Measurements from ENCODE around the gene DDX41.

DDX41 gene

DNA sequence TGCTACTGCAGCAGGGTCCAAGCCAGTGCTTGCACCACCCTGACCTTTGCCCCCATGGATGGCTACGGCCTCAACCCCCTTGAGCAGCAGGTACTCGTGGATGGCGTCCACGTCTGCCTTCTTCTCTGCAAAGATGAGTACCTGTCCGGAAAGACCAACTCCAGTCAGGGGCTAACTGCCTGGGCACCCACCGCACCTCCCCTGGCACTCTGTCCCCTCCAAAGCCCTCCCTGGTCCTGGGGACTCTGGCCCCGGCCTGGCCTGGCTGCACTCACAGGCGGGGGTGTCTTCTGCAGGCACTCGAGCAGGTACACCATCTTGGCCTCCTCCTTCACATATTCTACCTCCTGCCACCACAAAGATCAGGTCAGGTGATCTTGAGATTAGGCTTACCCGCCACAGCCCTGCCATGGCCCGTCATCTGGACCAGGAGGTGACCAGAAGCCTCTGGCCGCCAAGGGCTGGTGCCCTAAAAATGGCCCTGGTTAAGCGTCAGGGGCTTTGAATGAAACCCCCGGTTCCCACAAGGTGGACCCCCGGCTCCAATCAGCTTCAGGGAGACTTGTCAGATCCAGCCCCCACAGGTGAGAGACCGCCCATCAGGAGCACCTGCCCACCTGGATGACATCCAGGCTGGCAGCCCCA lies 3.9 kb downstream of the DDX41 start:
- DNase-seq, result no peak

DNA sequence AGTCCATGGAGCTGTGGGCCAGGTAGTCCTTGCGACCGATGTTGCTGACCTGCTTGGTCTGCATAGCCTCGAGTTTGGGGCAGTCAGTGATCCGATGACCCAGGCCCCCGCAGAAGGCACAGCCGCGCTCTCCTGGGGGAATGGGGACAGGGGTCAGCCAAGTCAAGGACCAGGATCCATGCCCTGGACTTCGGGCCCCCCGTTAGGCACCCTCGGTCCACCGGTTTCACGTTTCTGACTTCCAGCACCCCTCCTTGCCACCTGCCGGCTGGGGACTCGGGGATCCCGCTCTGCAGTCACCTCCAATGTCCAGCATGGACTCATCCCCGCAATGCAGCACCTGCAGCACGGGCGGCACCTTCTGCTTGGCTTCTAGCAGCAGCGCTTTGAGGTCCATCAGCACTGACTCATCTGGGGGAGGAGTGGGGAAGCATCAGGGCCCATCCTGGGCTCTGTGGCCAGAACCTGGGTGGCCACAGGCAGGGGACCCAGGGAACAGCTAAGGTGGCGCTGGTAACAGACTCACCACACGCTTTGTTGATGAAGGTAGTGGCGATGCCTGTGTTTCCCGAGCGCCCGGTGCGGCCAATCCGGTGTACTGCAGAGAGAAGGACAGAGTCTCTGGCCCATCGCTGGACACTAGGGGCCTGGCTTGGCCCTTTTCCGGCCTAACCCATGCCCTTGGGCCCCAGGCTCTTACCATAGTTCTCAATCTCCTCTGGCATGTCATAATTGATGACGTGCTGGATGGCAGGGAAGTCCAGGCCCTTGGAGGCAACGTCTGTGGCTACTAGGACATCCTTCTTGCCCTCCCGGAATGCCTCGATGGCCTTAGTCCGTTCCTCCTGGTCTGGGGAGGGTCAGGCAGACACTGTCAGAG lies 4.7 kb downstream of the DDX41 start:
- DNase-seq, result no peak

DNA sequence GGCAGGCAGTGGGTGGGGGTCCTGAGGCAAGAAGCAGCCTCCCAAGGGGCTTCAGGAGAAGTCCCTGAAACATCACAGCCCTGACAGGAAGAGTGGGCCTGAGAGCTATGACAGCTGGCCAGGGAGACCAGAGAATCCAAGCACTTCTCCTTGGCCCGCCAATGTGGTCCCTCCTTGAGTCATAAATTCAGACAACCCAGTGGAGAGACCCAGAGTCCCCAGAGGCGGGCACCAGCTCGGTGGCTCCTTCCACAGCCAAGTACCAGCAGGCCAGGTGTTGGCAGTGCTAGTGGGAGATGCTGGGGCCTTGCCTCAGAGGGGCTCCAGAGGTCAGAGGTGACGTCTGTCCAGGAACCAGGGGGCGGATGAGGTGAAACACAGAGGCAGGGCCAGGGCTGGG lies 5.6 kb downstream of the DDX41 start:
- DNase-seq, result peak; percentile 23

DNA sequence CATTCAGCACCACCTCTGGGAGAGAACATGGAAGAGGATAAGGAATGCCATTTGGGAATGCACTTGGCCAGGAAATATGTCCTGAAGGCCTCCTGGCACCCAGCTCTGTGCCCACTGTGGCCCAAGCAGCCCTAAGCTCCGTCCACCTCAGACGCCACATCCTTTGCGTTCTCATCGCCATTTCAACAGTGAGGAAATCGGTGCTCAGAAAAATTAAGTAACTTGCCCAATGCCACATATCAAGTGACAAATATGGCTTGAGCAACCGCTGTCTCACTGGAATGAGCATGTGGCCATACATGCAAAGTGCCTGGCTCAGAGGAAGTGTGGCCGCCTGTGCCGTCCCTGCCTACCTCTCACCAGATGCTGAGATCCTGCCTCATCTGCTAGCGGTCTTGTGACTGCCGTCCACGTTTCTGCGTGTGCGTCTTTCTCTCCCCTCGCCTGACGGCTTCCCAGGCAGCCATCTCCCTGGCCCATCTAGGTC lies 6.2 kb downstream of the DDX41 start:
- DNase-seq, result peak; percentile 94

DNA sequence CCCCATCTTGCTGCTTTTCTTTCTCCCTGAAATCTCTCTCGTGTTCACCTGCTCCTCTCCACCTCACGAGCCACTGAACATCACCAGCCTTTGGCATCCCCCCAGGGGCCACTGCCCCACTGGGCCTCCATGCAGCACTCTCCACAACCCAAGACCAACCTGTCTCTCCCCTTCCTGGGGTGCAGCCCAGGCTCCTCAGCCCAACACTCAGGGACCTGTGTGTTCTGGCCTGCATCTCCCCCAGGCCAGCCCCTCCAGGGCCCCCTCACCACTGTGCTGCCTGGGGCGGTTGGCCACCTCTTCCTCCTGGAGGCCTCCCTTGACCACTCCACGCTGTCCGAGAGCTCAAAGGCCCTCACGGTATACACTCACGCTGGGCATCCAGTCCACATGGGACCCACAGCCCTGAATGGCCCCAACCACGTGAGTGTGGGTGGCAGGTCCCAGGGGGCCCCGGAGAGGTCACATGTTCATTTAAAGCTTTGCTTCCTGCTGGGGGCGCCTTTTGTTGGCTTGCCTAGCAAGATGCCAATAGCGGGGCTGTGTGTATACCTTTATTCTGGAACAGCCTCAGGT lies 6.7 kb downstream of the DDX41 start:
- DNase-seq, result peak; percentile 21

DNA sequence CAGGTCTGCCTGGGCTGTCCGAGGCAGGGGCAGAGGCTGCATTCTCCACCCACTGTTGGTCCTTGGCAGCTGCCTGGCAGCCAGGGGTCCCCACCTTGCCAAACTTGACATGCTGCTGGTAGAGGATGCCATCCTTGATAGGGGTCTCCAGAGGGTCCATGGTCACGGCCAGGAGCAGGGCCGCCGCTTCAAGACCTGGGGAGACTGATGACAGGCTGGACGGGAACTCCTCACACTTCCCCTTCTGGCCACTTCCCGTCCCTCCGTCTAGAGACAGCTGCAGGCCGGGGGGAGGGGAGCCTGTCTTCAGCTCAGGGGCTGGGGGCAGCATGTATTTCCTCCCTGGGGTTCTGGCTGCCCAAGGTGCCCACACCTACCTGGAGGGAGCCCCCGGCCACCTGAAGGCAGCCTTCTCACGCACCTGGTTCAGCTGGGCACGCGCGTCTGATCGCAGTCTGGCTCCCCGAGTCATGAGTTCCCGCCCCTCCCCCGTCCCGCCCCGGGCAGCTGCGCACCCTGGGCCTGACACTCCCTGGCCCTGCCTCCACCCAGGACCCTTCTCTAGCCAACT lies 7.3 kb downstream of the DDX41 start, which contains the start of gene DOK3:
Gene DOK3, minus strand, starts transcription at position 446 of the 571 bp plus-strand sequence. Its CDS starts 286 bp downstream, at position 160.
- peak; percentile 76 for DNase-seq

DNA sequence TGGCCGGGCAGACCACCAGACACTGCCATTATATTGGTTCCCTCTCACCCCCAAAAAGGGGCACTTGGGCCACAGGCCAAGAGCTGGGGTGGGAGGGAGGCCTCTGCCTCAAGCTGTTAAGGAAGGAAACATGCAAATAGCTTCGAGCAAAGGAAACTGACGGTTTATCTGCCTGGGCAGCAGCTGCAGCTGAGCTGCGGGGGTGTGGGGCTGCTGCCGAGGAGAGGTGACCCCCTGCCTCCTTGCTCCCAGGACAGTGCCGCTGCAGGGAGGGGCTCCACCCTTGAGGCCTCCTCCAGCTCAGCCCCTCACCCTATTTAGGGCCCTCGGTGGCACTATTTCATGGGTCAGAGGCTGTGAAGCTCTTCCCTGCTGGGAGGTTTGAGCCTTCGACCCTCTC lies 7.9 kb downstream of the DDX41 start:
- DNase-seq, result peak; percentile 44

DNA sequence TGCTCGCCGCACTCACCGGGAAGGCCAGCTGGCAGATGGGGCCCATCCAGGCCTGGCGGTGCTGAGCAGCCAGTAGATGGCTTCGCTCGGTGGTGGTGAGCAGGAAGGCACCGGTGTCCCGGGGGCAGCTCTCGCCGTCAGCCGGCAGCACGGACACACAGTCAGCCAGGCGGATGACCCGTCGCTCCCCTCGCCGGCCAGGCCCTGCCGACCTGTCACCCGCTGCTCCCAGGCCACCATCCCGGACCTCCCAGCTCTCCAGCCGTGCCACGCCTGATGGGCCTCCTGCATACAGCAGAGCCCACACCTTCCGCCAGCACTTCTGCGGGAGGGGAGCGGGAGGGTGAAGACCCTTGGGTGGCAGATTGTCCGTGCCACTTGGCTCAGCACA lies 8.5 kb downstream of the DDX41 start:
- peak; percentile 30 for DNase-seq

DNA sequence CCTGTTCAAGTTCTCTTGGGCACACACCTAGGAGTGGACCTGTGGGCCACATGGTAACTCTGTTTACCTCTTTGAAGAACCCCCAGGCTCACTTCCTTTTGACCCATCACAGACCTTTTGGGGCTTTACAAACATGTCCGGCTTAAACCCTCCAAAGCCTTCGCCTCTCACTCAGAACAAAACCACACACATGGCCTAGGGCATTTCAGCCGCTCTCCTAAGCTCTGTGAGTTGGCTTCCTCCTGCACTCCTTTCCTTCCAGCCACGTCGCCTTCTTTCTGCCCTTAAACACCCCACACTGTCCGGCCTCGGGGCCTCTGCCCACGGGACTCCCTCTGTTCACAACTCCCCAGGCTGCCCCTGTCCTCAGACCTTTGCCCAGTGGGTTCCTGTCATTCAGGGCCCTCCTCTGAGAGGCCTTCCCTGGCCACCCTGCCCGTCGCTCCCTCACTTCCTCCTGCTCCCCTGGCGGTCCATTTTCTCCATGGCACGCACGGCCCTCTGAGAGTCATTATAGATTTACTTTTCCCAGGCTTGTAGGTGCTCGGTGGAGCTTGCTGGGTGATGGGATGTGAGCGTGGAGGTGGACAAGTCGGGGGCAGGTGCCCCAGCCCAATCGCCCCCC lies 9.1 kb downstream of the DDX41 start:
- peak; percentile 61 for DNase-seq

DNA sequence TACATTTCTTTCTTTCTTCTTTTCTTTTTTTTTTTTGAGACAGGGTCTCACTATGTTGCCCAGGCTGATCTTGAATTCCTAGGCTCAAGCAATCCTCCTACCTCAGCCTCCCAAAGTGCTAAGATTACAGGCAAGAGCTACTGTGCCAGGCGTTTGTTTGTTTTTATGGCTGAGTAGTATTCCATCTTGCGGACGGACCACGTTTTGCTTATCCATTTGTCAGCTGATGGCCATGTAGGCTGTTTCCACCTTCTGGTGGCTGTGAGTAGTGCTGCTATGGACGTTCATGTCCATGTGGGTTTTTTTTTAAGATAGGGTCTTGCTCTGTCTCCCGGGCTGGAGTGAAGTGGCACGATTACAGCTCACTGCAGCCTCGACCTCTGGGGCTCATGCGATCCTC lies 9.6 kb downstream of the DDX41 start:
- peak; percentile 37 for DNase-seq

DNA sequence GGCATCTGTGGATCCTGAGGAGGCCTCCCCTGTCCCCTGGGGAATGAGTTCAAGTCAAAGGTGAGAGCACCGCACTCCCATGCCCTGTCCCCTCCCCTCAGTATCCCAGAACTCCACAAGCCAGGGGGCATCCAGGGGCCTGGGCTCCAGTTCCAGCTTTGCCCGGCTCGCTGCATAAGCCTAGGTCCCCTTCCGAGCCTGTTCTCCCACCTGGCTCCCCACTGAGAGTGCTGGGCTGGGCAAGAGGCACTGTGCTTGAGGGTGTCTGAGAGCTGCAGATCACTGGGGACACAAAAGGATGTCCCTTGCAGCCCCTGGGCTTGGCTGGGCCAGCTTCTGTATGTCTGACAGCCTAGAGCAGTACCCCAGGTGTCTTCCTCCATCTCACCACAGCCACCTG lies 11.7 kb downstream of the DDX41 start:
- no peak for DNase-seq

DNA sequence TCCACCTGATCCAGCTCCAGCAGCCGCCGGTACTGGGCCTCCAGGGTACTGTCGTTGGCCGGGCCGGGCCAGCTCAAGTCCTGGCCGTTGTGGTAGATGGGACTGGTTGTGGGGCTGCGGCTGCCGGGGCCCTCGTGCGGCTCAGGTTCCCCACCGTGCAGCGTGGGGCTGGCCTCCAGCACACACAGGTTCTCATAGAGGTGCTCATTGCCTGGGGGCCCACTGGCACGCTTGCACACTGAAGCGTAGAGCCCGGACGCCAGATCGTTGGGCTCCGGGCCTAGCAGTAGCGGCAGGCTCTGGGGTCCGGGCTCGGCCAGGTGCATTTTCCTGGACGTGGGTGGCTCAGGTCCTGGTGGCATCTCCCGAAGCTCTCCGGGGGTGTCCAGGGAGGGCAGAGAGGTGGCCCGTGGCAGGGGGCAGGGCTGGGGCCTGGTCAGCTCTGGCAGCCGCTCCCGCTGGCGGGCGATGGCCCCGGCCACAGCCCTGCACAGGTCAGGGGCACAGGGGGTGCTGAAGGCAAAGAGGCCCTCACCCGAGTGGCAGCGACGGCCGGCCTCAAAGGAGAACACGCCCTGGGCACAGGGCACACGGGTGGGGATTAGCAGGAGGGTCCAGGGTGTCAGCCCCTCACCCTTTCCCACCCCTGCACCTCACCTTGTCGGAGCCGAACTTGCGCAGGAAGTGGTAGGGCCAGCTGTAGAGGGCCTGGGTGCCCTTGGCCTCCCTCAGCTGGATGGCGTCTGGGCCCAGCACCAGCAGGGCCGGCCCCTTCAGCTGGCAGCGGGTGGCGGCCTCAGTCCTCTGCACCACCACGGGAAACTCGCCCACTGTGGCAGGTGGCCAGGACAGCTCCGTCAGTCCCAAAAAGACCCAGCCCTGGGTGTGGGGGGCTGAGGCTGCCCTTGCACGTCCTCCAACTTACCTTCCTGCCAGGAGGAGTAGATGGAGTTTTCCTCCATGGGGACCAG lies 12.4 kb downstream of the DDX41 start:
- DNase-seq, result no peak

DNA sequence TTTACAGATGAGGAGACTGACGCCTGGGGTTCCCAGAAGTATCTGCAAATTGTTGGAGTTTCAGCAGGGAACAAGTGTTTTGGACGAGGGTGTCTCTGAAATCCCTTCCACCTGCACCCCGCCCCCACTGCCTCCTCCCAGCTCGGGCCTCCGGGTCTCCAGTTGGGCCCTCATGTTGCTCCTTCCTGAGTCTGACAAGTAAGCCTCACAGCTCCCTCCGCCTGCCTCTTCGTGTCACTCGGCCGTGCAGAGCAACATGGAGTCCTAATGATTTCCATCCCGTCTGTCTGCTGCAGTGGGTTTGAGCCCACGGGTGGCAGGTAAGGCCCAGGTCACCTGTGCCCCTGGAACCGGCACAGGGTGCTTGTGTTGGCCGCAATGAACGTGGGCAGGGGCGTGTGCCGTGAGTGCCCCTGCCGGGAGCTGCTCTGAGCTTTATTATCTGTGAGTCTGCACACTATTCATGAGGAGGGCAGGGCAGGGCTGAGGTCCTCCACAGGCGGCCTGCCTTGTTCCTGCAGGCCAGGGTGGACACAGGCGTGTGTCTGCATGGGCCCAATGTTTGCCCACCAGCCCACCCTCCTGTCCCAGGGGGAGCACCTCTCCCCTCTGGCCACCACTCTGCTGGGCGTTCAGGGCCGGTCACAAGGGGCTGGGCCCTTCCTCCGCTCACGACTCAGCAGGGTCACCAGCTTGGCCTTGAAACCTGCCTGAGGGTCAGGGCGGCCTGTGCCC lies 13.2 kb downstream of the DDX41 start:
- no peak for DNase-seq

DNA sequence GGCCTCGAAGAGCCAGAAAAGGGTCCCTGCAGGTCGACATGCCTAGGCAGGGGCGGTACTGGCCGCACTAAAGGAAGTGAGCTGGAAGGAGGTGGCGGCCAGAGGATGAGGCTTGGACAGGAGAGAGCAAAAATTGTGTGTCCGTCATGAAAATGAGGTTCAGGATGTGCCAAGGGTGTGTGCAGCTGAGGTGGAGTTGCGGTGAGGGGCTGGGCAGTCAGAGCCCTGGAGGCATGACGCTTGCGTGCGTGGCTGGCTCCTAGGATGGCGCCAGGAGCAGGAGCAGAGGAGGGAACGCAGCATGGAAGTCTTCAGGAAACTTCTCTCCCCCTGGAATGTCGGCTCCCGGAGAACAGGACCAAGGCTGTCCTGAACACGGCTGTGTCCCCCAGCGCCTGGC lies 13.9 kb downstream of the DDX41 start:
- no peak for DNase-seq

DNA sequence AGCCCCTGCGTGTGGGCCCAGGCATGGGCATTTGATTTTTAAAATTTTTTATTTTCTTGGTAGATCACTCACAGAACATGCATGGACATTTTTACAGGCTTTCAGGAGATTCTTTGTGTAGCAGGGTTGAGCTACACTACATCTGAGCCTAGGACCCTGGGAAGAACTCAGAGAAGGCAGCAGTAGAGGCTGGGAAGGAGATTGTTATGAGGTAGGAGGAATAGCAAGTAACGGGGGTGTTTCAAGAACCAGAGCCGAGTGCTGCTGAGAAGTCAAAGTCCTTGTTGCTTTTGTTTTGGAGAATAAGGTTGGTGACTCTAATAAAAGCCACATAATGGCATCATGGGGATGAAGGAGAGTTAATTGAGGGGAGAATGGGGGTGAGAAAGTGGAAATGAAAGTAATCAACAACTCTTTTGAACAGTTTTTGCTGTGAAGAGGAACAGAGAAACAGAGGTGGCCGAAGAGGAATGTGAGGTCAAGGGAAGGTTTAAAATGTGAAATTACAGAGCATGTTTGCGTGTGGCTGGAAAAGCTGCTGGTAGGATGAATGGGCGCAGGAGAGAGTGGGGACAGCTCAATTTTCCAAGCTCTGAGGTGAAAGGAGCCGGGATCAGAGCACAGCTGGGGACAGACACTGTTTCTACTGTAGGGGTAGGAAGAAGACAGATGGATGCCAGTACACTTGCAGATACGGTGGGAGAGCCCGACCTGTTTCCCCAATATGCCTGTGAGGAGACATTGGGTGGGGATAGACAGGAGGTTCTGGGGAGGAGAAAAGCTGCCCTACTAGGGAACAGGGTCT lies 14.7 kb downstream of the DDX41 start:
- DNase-seq, result peak; percentile 49

DNA sequence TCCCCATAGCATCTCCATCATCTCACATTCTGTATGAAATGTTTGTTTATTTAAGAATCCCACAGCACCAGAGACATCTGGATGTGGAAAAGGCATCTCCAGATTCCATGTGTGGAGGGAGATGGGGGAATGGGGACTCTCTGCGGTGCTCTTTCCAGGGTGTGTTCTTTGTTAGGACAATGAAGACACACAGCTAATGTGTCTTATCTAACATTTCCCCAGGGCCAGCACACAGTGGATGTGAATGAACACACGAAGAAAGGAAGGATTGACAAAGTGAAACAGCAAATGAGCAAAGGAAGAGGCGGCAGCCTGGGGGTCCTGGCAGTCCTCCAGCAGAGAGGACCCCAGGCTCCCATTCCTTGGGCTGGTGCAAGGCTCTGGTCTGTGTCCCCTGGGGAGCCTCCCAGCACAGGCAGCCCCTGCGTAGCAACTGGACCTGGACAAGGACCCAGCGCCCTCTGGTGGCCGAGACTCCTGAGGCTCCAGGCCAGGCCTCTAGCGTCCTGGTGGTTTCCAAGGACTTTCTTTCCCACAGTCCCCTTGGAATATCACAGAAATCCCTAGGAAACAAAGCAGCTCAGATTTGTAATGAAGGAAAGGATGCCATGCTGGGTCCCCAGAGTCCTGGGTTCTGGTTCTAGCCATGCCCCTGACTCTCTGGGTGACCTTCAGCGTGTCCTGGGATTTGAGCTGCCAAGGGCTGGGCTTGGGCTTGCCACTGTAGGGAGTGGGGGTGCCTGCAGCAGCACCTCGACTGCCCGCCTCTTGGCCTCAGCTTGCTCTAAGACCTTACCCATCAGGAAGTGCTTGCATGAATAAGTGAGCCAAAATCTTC lies 15.9 kb downstream of the DDX41 start:
- DNase-seq, result peak; percentile 91

DNA sequence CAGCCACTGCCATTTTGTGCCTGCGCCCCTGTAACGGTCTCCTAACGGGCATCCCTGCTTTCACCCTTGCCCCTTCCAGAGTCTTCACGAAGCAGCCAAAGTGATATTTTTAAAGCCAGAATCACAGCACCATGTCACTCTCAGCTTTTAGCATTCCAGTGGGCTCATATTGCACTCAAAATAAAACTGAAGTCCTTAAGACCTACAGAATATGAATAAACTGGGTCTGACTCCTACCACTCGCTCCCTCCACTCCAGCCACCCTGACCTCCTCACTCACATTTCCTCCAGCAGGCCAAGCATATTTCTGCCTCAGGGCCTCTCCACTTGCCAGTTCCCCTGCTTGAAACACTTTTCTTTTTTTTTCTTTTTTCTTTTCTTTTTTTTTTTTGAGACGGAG lies 16.9 kb downstream of the DDX41 start:
- DNase-seq, result no peak

DNA sequence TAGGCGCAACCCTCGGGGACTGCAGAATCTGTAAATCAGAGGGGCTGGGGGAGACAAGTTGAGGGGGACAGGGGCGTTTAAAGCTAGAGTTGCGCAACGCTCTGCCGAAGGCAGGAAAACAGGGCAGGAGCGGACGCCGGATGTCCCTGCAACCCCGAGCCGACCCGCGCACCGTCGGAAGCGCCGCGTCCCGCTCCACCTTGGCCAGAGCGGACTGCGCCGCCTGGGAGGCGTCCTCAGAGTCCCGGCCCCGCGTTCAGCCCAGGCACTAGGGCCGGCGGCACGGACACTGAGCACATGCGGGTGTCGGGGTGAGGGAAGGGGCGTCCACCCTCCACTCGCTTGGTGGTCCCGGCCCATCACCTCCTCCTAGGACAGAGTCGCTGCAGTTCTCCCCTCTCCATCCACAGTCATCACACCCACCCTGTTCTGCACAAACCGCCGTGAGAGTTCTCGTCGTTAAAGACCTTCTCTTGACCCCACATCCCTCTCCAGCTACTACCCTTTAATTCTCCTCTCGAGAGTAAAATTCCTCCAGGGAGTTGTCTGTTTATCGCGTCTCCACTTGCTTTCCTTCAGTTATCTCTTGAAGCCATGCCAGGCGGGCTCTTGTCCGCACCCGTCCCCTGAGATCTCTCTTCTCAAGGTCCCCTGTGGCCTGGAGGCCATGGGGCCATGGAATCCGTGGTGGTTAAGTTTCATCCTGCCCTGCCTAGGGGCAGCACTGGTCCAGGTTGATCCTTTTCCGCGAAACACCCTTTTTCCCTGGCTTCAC lies 18.6 kb downstream of the DDX41 start:
- DNase-seq, result no peak

All from suppressor macrophage treated with lipopolysaccharide for 4 hours (primary cell).